Neural progenitor cell (in vitro differentiated cells): ENCODE results near the gene CHD6. TPM values are rescaled to one million over a fixed set of nuclear protein-coding genes. Genes with fewer than 3 reads are reported as not detected.

Source experiments
- DNase-seq: peaks from one replicate; pipeline ENCODE4 v3.0.0-alpha.2; 2016; ENCODE audit warnings: low spot score
- H2AFZ ChIP-seq: fragments of 200-600 bp; sonication (generic); replicated peaks from 2 replicates; pipeline ENCODE4 v1.6.1; 2016; ENCODE audit warnings: antibody characterized with exemption
- H3F3A ChIP-seq: fragments of 200-600 bp; sonication (generic); 2 replicates; pipeline ENCODE4 v1.6.1; 2016; ENCODE audit warnings: antibody characterized with exemption, low read depth
- H3K27ac ChIP-seq: fragments of 200-600 bp; sonication (generic); 2 replicates; pipeline ENCODE4 v1.5.1; 2016; ENCODE audit warnings: mild to moderate bottlenecking
- H3K27me3 ChIP-seq: fragments of 200-600 bp; sonication (generic); 2 replicates; pipeline ENCODE4 v1.6.1; 2016; ENCODE audit warnings: mild to moderate bottlenecking, moderate library complexity
- H3K36me3 ChIP-seq: fragments of 200-600 bp; sonication (generic); 2 replicates; pipeline ENCODE4 v1.5.1; 2016
- H3K4me1 ChIP-seq: fragments of 200-600 bp; sonication (generic); 2 replicates; pipeline ENCODE4 v1.6.1; 2016; ENCODE audit warnings: mixed run types
- H3K4me2 ChIP-seq: fragments of 200-600 bp; sonication (generic); 2 replicates; pipeline ENCODE4 v1.6.1; 2016
- H3K4me3 ChIP-seq: fragments of 200-600 bp; sonication (generic); 2 replicates; pipeline ENCODE4 v1.5.1; 2016
- H3K79me2 ChIP-seq: fragments of 200-600 bp; sonication (generic); 2 replicates; pipeline ENCODE4 v1.6.1; 2016; ENCODE audit warnings: low read depth
- H3K9ac ChIP-seq: fragments of 200-600 bp; sonication (generic); 2 replicates; pipeline ENCODE4 v1.6.1; 2016
- H3K9me3 ChIP-seq: fragments of 200-600 bp; sonication (generic); 2 replicates; pipeline ENCODE4 v1.5.1; 2016; ENCODE audit warnings: low read depth
- H4K20me1 ChIP-seq: fragments of 200-600 bp; sonication (generic); 2 replicates; pipeline ENCODE4 v1.6.1; 2016; ENCODE audit warnings: low read depth
- H3K27ac Mint-ChIP-seq: 3 replicates; pipeline ENCODE4 v1.8.0; 2021; ENCODE audit warnings: mixed read lengths
- H3K27me3 Mint-ChIP-seq: 2 replicates; pipeline ENCODE4 v1.8.0; 2022; ENCODE audit warnings: low read depth, mild to moderate bottlenecking, inconsistent platforms, moderate library complexity, mixed read lengths; ENCODE audit not compliant: insufficient read depth
- H3K36me3 Mint-ChIP-seq: 3 replicates; pipeline ENCODE4 v1.8.0; 2021; ENCODE audit warnings: mixed read lengths
- H3K4me1 Mint-ChIP-seq: 3 replicates; pipeline ENCODE4 v1.8.0; 2021; ENCODE audit warnings: mixed read lengths
- H3K4me3 Mint-ChIP-seq: 3 replicates; pipeline ENCODE4 v1.8.0; 2021; ENCODE audit warnings: mild to moderate bottlenecking, moderate library complexity, mixed read lengths
- H3K9me3 Mint-ChIP-seq: 3 replicates; pipeline ENCODE4 v1.8.0; 2020; ENCODE audit warnings: mixed read lengths
- EZH2 ChIP-seq: fragments of 200-600 bp; sonication (generic); IDR thresholded peaks from 2 replicates; pipeline ENCODE4 v1.6.1; 2017; ENCODE audit warnings: antibody characterized with exemption, mild to moderate bottlenecking, moderate library complexity
- EZH2phosphoT487 ChIP-seq: fragments of 200-600 bp; sonication (generic); IDR thresholded peaks from 2 replicates; pipeline ENCODE4 v1.6.1; 2017; ENCODE audit warnings: antibody characterized with exemption
- total RNA-seq: library from RNA; depleted of rRNA; stranded (reverse); fragments of >200 nt; gene quantifications from 2 replicates; pipeline ENCODE4 v1.2.3, GENCODE V29; 2015; ENCODE audit warnings: low replicate concordance
- TF ChIP-seq, protein P1 (sequence below): fragments of 200-600 bp; sonication (generic); IDR thresholded peaks from 2 replicates; pipeline ENCODE4 v1.5.1; 2017; ENCODE audit warnings: antibody characterized with exemption, mild to moderate bottlenecking

CHD6 gene
- total RNA-seq, 1 donor from 2014 or later, result 76.1 TPM

DNA sequence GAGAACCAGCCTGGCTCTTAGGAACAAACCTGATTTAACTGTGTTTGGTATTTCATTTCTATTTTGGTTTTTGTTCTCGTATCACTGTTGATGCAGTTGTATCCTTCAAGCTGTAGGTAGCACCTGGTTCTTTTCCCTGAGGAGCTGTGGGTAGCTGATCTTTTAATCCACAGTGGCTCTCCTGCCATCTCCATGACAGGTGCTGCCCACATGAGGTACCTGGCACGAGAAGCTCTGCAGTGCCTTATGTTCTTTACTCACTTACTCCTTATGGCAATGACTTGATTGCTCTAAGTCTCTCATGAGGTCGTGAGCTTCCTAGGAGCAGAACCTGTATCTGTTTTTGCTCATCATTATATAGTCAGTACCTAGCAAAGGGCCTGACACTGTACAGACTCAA is 177.3 kb downstream of the CHD6 start:
- Histone ChIP-seq H3K27ac (no peak overlapping the region), H3K79me2 (no peaks in the 10 kb centered on the region), H2AFZ (no peak overlapping the region), H4K20me1 (no peaks in the 10 kb centered on the region), H3K4me2 (no peak overlapping the region), H3K27me3 (no peaks in the 10 kb centered on the region), H3K9ac (no peak overlapping the region), H3F3A (no peaks in the 10 kb centered on the region), H3K9me3 (no peaks in the 10 kb centered on the region), H3K36me3 (no peaks in the 10 kb centered on the region), H3K4me1 (no peaks in the 10 kb centered on the region), H3K4me3 (no peak overlapping the region)
- Mint-ChIP-seq H3K27ac (no peak overlapping the region), H3K9me3 (no peaks in the 10 kb centered on the region), H3K4me1 (no peaks in the 10 kb centered on the region), H3K27me3 (no peaks in the 10 kb centered on the region), H3K4me3 (no peak overlapping the region), H3K36me3 (peaks cover 49% of the 10 kb centered on the region)
- no peak for DNase-seq
- TF ChIP-seq EZH2, result no peak
- TF ChIP-seq, protein P1, sequence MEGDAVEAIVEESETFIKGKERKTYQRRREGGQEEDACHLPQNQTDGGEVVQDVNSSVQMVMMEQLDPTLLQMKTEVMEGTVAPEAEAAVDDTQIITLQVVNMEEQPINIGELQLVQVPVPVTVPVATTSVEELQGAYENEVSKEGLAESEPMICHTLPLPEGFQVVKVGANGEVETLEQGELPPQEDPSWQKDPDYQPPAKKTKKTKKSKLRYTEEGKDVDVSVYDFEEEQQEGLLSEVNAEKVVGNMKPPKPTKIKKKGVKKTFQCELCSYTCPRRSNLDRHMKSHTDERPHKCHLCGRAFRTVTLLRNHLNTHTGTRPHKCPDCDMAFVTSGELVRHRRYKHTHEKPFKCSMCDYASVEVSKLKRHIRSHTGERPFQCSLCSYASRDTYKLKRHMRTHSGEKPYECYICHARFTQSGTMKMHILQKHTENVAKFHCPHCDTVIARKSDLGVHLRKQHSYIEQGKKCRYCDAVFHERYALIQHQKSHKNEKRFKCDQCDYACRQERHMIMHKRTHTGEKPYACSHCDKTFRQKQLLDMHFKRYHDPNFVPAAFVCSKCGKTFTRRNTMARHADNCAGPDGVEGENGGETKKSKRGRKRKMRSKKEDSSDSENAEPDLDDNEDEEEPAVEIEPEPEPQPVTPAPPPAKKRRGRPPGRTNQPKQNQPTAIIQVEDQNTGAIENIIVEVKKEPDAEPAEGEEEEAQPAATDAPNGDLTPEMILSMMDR, result no peak
- no peak for TF ChIP-seq EZH2phosphoT487

DNA sequence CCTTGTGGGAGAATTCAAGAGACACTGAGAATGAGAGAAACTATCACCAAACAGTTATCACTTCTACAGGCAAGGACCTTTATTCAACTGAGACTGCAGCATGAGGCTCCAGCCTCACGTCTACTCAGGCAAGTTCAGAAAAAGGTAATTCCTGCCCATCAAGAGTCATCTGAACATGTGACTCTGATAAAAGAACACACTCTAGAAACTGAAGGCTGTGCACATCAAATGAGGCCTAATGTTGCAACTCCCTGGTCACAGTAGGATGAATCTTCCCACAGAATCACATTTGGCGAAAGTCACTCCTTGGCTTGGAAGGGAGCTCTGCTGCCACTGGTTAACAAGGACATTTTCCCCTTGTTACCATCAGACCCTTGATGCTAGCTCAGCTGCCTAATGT is 180.3 kb downstream of the CHD6 start:
- H3K36me3 Mint-ChIP-seq, result peaks cover 62% of the 10 kb centered on the region
- no peak overlapping the region for H2AFZ ChIP-seq
- H3K36me3 ChIP-seq, result no peaks in the 10 kb centered on the region

DNA sequence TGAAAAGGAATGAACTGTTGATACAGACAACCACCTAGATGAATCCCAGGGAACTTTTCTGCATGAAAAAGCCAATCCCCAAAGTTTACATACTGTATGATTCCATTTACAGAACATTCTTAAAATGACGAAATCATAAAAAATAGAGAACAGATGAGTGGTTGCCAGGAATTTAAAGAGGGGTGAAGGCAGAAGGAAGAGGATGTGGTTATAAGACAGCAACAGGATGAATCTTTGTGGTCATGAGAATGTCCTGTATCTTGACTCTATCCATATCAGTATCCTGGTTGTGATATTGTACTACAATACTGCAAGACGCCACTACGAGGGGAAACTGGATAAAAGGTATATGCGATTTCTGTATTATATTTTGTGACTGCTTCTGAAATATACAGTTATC is 181.5 kb downstream of the CHD6 start:
- no peaks in the 10 kb centered on the region for H3K9me3 Mint-ChIP-seq
- H3K4me1 Mint-ChIP-seq, result no peaks in the 10 kb centered on the region
- Histone ChIP-seq H3K4me2 (no peak overlapping the region), H3K36me3 (no peaks in the 10 kb centered on the region), H3K9ac (no peak overlapping the region), H3K4me3 (no peak overlapping the region), H3K27me3 (no peaks in the 10 kb centered on the region), H4K20me1 (no peaks in the 10 kb centered on the region), H3F3A (no peaks in the 10 kb centered on the region), H3K4me1 (no peaks in the 10 kb centered on the region), H2AFZ (no peak overlapping the region), H3K79me2 (no peaks in the 10 kb centered on the region), H3K27ac (no peak overlapping the region), H3K9me3 (no peaks in the 10 kb centered on the region)
- H3K27me3 Mint-ChIP-seq, result no peaks in the 10 kb centered on the region
- H3K4me3 Mint-ChIP-seq, result no peak overlapping the region
- TF ChIP-seq, protein P1, result no peak
- TF ChIP-seq EZH2phosphoT487, result no peak
- TF ChIP-seq EZH2, result no peak
- no peak overlapping the region for H3K27ac Mint-ChIP-seq
- peaks cover 66% of the 10 kb centered on the region for H3K36me3 Mint-ChIP-seq
- DNase-seq, result no peak

More for the DNA sequence above, 180.3 kb downstream of the CHD6 start:
- Histone ChIP-seq H3K27me3 (no peaks in the 10 kb centered on the region), H4K20me1 (no peaks in the 10 kb centered on the region), H3K4me1 (no peaks in the 10 kb centered on the region), H3K9ac (no peak overlapping the region), H3K9me3 (no peaks in the 10 kb centered on the region), H3K27ac (no peak overlapping the region), H3K4me3 (no peak overlapping the region), H3F3A (no peaks in the 10 kb centered on the region), H3K79me2 (no peaks in the 10 kb centered on the region), H3K4me2 (no peak overlapping the region)
- no peaks in the 10 kb centered on the region for H3K9me3 Mint-ChIP-seq
- H3K27me3 Mint-ChIP-seq, result no peaks in the 10 kb centered on the region
- H3K4me1 Mint-ChIP-seq, result no peaks in the 10 kb centered on the region
- H3K27ac Mint-ChIP-seq, result no peak overlapping the region
- TF ChIP-seq EZH2 (no peak), EZH2phosphoT487 (no peak)
- TF ChIP-seq, protein P1, result no peak
- no peak overlapping the region for H3K4me3 Mint-ChIP-seq
- DNase-seq, result no peak
